Esophagus squamous epithelium (tissue), 4 donors: ENCODE data around the gene ERC1.

Experiments
- CTCF ChIP-seq, 6 experiments: fragments of 450-650 bp in 4 of 6; fragments of 200-600 bp in 2 of 6; sonication (generic) in 2 of 6; IDR thresholded peaks; one replicate each; pipeline ENCODE4 v1.5.1; 2016 to 2019; ENCODE audit warnings: antibody characterized with exemption in 6 of 6, mild to moderate bottlenecking in 4 of 6, moderate library complexity in 4 of 6
- POLR2A ChIP-seq, 4 donors: fragments of 450-650 bp; IDR thresholded peaks; one replicate each; pipeline ENCODE4 v1.6.1; 2017; ENCODE audit warnings: antibody characterized with exemption in 4 of 4, mild to moderate bottlenecking in 4 of 4, moderate library complexity in 3 of 4

- no peak for TF ChIP-seq CTCF (IDR thresholded peaks at IDR 0.05)
- TF ChIP-seq POLR2A (IDR thresholded peaks at IDR 0.05) = no peak
Observed at GRCh38 chr12:1401891-1402290, 410.9 kb downstream of the ERC1 start.
